ENCODE results near the gene TRIM54.
"Not testable (repeated sequence)": the region's sequence is repeated elsewhere in the genome, so short reads cannot be mapped to it uniquely, and the experiment has no call there.

DNA sequence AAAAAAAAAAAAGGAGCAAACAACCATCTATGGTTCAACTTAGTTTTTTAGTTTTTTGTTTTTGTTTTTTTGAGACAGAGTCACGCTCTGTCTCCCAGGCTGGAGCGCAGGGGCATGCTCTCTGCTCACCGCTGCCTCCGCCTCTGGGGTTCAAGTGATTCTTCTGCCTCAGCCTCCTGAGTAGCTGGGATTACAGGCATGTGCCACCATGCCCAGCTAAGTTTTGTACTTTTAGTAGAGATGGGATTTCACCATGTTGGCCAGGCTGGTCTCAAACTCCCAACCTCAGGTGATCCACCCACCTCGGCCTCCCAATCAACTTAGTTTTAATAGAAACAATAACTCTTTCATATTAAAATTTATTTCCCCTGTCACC, 71.1 kb downstream of the TRIM54 start:
- TF ChIP-seq POLR2A, EP300 (IDR thresholded peaks at IDR 0.05): not testable (repeated sequence)
- TF ChIP-seq, protein P1, sequence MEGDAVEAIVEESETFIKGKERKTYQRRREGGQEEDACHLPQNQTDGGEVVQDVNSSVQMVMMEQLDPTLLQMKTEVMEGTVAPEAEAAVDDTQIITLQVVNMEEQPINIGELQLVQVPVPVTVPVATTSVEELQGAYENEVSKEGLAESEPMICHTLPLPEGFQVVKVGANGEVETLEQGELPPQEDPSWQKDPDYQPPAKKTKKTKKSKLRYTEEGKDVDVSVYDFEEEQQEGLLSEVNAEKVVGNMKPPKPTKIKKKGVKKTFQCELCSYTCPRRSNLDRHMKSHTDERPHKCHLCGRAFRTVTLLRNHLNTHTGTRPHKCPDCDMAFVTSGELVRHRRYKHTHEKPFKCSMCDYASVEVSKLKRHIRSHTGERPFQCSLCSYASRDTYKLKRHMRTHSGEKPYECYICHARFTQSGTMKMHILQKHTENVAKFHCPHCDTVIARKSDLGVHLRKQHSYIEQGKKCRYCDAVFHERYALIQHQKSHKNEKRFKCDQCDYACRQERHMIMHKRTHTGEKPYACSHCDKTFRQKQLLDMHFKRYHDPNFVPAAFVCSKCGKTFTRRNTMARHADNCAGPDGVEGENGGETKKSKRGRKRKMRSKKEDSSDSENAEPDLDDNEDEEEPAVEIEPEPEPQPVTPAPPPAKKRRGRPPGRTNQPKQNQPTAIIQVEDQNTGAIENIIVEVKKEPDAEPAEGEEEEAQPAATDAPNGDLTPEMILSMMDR (IDR thresholded peaks at IDR 0.05) = not testable (repeated sequence)

All from ovary (tissue), 3 donors.